ENCODE data around the gene CRACR2A.

CRACR2A gene

DNA sequence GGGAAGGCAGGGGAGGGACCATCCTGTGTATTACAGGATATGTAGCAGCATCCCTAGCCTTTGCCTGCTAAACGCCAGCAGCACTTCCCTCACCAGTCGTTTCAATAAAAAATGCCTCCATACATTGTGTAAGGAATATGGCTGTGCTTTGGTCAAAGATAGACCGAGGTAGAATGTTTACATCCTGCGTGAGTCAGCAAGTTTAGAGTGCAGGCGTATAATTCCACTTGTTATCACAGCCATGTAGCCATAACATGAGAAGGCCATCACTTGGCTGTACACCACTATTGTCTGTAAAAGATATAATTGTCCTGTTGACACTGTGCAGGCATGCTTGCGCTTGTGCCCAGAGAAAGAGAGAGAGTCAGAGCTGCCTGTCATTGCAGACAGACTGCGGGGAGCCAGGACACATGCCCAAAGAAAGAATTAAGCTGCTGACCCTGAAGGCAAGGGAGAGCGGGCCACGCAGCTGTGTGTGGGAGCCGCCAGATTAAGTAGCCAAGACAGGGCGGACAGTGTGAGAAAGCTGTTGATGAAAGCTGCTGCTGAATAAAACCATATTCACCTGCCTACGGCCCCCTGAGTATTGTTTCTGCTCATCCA is 68.4 kb downstream of the CRACR2A start:
- no peak for DNase-seq (ENCODE audit: low spot score)

DNA sequence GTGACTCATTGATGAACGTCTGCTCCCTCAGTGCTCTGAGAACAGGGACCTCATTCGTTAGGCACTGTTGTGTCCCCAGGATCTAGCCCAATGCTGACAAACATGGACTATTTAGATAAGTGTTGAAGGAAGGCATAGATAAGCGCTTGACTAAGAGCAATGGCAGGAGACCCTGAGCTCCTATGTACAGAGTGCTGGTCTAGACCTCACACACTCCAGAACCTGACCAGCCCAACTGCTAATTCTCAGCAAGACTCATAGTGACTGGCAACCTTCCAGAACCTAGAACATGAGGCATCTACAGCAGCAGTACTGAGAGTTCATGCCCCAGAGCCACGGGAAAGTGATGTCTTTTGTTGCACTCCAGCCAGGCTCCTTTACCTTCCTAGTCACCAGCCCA is 69.2 kb downstream of the CRACR2A start:
- peak; percentile 17 for DNase-seq (ENCODE audit: low spot score)

DNA sequence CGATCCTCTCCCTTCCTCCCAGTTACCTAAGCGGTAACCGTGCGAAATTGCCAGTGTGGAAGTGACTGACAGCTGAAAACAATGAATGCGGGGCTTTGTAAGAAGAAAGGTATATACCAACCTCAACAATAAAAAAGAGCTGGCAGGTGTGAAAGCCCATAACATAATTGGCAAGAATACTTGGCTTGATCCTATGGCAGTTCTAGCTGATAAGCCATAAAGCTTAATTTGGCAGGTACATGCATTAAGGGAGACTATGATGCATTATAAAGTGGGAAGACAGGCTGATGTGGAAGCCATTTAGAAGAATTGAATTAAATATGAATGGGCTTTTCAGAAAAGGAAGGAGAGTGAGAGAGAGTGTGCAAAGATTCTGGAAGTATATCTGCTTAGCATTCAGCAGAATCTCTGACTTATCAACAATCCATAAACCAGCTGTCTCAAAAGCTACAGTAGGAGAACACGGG is 71.3 kb downstream of the CRACR2A start:
- no peak for DNase-seq (ENCODE audit: low spot score)

DNA sequence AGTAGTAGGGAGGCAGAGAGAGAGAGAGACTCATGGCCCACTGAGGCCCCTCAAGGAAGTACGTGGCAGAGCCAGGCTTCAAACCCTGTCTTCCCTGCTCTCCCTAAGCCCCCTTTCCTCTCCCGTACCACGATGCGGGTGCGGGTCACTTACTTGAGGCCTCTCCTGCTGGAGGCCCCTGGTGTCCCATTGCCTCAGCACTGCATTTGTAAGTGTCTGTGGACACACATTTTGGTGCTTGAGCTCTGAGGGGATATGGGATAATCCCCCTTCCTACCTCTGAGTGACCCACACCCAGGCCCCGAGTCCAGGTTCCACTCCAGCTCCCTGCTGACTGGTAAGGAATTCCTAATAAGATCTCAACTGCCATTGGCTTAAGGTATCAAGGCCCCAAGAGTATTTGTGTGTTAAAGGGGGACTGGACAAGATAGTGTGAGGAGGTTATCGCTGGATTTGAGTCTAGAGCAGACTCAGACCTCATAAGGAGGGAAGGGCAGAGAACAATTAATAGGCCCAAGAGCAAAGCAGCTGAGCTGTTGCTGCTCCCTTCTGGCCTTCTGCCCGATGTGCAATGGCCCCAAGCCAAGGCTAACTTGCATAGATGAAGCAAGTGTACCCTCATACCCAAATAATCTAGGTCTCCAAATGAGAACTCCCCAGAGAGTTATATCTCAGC is 71.9 kb downstream of the CRACR2A start:
- peak; percentile 29 for DNase-seq (ENCODE audit: low spot score)

DNA sequence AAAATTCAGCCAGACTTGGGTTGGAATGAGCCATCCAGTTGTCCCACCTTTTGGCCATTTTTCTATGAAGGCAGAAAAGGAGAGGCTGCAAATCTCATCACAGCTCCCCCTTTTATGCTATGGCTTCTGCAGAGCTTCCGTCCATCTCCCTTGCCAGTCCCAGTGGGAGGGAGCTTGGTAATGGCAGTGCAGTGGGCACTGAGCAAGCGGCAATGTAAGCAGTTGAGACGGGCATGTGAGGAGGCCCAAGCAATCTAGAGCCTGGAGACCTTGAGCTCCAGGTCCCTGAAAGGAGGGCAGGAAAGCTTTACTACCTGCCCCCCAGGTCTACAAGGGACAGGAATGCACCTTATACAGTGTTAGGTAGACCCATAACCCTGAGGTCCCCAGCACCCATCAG is 73.1 kb downstream of the CRACR2A start:
- DNase-seq (ENCODE audit: low spot score) = no peak

DNA sequence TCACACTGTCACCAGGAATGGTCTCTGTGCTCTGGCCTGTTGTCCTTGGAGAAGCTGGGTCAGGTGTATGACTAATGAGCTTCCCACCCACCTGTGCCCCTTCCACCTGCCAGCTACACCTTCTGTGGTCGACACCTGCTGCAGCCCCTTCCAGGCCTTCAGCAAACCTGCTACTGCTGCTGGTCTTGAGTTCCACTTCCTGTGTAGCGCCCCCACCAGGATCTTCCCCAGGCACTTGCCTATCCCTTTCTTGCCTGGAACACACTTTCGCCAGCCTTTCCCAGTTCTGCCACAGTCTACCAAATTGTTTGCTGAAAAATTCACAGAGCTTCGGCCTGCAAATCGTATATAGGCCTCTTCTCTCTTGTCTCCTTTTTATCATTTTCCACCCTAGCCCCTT is 75.3 kb downstream of the CRACR2A start:
- DNase-seq (ENCODE audit: low spot score) = no peak

DNA sequence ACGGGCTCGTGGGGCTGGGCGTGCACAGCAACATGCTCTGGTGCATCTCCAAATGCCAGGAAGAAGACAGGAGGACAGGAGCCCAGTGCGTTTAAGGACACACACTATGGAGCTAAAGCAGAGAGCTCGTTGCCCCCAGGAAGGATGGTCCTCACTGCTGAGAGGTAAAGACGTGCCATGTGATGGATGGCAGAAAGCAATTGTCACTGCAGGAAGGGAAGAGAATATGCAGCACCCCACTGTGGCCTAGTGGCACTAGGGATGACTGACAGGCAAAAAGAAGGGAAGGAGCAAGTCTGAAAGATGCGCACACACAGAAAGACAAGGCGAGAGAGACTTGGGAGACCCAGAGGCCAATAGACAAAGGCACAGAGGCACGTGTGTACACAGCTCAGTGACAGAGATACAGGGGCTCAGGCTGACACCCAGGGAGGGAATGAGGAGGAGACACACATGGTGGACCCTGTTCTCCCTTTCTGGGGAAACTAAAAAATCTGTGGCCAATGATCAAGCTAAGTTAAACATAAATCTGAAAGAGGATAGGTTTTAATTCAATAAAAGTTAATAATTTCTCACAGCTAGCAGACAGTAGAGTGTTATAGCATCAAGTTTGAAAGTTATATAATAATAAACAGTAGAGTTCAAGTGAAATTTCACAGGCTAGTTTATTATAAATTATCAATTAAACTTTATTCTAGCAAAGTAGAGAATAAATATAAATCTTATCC is 78.8 kb downstream of the CRACR2A start:
- no peak for DNase-seq (ENCODE audit: low spot score)

DNA sequence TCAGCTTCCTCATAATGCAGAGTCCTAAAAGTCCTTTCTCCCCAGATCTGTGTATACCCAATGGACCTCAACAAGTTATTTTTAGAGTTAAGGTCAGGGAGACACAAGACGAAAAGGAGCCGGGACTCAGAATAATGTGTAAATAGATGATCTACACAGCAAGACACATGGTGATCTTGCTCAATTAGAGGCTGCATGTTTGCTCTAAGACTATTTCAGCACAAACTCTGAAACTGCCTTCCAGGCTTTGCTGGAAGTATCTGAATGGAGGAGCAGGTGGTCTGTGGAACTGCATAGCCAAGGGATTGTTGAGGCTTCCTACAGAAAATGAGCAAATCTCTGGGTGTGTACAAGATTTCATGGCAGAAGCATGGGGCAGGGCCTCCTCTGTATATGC is 80.8 kb downstream of the CRACR2A start:
- DNase-seq (ENCODE audit: low spot score) = no peak

DNA sequence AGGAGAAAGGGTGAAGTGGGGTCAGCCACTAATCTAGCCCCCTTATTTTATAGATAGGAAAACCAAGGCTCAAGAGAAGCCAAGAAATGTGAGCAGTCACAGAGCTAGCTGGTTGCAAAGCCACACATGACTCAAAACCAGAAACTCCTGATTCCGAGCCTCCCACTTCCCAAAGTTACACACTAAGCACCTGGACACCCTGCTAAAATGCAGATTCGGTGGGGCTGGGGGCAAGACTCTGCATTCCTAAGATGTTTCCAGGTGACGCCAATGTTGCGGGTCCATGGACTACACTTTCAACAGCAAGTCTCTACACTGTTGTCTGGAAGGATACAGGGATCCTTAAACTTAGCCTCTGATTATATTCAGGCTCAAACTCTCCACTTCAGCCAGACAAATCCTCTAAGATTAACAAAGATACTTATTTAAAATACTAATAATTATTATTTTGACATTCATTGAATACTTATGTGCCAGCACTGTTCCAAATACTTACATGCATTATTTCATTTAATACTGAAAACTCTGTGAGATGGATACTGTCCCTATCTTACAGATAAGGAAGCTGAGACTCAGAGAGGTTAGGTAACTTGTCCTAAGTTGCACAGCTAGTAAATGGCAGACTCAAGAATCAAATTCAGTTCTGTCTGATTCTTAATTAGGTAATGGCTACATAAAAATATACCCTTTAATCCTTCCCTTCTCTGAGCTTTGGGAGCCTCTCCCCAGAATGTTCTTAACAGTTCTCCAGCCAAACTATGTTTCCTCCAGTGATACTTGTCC is 81.4 kb downstream of the CRACR2A start:
- no peak for DNase-seq (ENCODE audit: low spot score)

DNA sequence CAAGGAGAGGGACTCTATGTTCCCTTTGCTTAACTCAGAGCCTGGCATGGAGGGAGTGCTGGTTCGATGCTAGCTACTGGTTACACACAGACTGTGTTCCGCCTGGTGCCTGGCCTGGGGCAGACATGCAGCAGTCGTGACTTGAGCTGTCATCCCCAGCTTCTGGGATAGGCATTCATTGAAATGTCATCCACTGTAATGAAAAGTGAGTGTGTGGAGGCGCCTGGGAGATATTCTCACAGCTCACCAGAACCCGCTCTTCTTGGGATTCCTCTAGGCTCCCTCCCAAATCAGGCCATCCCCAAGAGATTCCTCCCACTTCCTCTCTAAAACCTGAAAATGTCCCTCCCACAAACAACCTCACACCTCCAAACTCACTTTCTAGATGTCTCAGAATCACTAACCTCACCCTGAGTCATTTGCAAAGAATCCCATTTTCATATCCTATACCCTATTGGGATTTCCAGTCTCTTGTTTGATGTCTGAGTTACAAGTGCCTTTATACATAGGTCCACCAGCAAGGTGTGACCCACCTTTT is 82.8 kb downstream of the CRACR2A start:
- peak; percentile 65 for DNase-seq (ENCODE audit: low spot score)

DNA sequence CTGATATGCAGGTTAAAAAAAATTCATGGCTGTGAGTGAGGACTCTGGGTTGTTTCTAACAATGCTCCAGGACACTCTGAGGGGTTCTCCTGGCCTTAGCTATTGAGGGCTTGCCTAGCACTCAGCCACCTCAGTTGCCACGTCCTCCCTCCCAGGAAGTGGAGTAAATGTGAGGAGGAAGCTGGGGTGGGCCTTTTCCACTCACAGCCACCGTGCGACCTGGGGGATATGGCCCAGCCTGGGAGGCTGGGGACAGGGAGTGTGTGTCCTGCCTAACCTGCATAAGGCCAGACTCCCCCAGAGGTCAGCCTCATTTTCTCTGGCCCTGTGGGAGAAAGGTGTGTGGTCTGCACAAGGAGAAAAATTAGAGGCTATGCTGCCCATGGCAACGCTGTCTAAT is 83.3 kb downstream of the CRACR2A start:
- no peak for DNase-seq (ENCODE audit: low spot score)

DNA sequence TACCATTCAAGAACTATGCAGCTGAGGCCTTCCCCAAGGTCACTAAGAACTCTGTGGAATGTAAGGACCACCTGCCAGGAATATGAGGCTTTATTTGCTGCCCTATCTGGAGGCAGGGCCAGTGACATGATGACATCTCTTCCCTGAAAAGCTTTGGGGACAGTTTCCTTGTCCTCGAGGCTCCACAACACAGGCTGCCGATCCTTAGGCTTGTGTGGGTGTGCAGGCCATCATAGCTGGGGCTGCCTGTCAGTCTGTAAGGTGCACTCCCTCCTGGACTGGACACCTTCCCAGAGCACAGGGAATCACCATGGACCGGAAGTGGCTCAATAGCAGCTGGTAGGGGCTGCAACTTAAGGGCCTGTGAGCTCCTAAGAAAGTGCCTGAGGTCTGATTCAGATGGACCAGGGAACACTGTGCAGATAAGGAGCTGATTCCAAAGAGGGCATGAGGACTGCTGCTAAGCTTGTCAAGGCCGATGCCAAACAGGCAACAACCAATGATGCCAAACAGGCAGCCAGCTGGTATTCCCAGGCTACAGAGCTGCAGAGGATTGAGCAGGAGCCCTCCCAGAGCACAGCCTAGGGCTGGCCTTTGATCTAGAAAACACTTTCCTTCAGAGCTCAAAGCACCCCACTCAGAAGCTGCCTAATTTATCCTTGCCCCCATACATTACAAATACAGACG is 84.3 kb downstream of the CRACR2A start:
- no peak for DNase-seq (ENCODE audit: low spot score)

DNA sequence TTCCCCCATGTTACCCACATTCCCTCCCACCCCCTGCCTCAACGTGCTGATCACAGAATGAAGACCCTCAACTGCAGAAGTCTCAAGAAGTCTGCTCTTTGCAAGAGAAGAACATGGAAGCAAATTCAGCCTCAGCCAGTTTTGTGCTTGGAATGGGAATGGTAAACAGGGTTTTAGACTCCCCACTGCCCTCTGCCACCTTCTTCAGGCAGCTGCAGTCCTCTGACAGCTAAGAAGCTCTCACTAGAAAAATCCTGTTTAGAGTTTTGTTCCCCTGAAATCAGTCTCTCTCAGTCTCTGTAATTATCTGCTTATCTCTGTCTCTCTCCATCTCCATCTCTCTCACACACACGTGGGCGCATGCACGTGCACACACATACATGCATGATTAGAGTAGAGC is 85.4 kb downstream of the CRACR2A start:
- no peak for DNase-seq (ENCODE audit: low spot score)

DNA sequence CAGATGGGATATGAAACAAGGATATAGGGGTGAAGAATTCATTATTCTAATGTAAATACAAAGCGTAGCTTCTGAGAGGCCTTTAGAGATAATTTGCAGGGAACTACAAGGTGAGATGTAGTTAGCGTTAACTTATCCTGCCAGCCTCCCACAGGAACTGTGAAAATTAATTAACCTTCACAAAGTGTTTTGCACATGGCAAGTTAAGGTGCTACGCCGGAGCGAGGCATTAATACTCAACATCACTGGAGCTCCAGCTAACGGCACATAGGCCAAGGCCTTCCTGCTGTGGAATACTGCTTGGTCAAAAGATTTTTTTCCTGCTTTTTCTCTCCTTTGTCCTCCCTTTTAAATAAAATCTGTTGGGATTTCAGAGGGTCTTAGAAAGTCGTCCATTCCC is 86.5 kb downstream of the CRACR2A start:
- DNase-seq (ENCODE audit: low spot score) = no peak

DNA sequence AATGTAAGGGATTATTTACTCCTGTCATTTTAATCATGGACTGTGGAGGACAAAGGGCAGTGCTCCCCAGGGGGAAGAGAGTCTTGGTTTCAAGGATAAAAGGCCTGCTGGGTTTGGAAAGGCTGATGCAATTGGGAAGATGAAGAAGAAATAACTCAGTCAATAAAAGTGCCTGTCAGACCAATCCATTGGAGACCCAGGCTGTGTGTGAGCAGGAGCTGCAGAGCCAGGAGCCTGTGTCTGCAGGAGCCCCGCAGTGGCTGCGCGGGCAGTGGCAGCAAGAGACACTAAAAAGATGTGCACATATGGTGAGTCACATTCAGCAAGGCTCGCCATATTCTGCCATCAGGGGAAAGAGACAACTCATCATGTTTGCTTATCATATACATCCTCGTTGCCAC is 90.4 kb downstream of the CRACR2A start:
- no peak for DNase-seq (ENCODE audit: low spot score)

DNA sequence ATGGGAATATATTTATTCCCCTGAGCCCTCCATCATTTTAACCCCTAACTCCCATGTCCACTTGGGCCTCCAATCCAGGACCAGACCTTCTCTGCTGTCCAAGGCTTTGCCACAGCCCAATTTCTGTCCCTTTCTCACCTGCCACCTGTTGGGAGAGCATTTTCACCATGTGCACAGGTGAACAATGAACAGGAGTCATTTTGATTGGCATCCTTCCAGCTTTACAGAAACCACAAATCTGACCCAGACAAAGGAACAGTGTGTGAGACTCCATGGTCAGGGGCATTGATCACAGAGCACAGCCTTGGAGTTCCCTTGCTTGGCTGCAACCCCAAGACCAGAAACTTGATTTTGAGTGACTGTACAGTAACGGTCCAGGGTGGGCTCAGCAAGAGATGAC is 91.9 kb downstream of the CRACR2A start:
- peak; percentile 63 for DNase-seq (ENCODE audit: low spot score)

DNA sequence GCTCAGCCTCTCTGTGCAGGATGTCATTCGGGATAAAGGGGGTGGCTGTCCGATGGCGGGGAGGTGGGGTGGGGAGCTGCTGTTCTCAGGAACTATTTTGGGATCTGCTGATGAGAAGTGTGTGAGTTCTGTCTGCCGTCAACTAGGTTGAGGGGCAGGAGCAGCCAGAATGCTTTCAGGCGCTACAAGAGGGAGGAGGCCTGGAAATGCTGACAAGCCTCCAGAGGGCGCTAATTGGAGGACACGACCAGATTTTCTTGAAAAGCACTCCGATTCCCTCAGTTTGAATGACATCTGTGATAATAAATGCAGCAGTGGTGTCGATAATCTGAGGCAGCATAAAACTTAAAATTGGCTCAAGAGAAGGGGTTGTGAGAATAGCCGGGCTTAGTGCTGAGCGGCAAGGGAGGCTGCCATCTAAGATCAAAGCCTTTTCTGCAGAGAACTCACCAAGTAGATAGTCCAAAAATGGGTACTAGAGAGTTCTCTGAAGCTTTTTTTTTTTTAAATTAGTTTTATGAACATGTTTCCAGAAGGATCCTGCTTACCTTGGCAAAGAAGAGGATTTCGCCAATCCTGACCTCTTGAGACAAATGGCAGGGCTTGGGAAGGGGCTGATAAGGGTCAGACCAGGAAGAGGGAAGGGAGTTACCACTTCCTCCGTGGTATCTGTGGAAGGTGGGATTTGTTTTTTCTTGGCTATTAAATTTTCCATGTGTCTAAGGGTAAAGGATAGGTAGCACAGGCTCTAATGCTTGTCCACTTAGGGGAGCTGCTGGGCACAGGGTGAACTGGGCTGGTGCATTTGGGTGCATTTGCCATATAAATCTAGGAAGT is 94.4 kb downstream of the CRACR2A start:
- DNase-seq (ENCODE audit: low spot score) = peak; percentile 13

DNA sequence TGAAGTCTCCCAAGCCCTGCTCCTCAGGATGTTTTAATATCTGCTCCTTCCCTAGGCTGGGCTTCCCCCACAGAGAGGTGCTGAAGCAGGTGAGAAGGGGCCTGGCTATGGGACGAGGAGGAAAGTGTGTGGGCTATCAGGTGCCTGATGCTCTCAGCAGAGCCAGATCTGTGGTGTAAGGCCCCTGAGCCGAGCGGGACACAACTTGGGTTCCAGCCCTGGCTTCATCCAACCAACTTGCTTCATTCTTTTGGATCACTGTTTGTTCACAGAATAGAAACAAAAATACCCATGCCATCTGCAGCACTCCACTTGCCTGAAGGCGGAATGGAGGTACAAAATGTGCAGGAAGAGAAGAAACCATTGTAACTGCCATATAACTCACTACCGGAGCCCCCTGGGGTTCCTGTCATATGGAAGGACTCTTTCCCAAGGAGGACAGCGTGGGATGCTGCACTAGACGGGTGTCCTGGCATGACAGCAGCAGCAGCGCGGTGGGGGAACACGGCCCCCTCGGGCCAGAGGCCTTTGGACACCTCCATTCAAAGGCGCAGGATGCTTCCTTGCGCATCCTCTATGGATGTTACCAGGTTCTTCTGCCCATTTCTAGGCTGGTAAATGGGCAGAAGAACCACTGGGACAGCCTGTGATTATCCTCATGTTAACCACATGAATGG is 95.8 kb downstream of the CRACR2A start:
- DNase-seq (ENCODE audit: low spot score) = no peak

DNA sequence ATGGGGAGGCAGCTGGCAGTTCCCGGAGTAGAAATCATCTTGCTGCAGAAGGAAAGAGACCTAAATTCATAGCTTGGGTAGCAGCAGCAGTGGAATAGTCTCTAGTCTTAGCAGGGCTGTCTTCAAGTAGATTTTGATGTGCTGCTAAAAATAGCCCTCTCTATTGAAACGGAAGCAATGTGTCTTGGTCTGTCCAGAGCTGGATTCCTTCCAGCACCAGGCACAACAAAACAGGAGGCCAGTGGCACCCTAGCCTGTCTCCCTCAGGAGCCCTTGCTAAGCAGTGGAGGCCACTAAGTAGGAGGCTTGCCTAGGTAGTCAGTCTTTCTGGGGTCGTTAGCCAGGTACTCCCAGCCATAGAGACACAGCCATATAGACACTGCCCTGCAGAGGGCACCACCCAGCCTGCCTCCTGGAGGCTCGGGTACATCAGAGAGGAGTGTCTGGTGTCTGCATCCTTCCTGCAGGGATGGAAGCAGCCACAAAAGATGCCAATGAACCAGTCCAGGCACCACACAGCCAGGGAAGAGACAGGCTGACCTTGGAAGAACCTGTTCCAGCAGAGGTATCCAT is 97.5 kb downstream of the CRACR2A start:
- peak; percentile 15 for DNase-seq (ENCODE audit: low spot score)

Data from kidney tubule cell (primary cell).